Smooth muscle cell (in vitro differentiated cells): ENCODE results near the gene SH3BP4. TPM values are rescaled to one million over a fixed set of nuclear protein-coding genes. Genes with fewer than 3 reads are reported as not detected.

Experiments
- DNase-seq: peaks from one replicate; lab custom pipeline; 2025; ENCODE audit not compliant: unreplicated experiment; lab: John Stamatoyannopoulos, UW
- H2AFZ ChIP-seq: fragments of 200-600 bp; sonication (generic); 2 replicates; pipeline ENCODE4 v1.6.0; 2016; ENCODE audit warnings: antibody characterized with exemption, low read depth, mild to moderate bottlenecking
- H3F3A ChIP-seq: fragments of 200-600 bp; sonication (generic); 2 replicates; pipeline ENCODE4 v1.6.0; 2017; ENCODE audit warnings: antibody characterized with exemption, low read depth
- H3K27ac ChIP-seq: fragments of 200-600 bp; sonication (generic); 2 replicates; pipeline ENCODE4 v1.5.1; 2016; ENCODE audit warnings: low read depth, mild to moderate bottlenecking
- H3K27me3 ChIP-seq: fragments of 200-600 bp; sonication (generic); 2 replicates; pipeline ENCODE4 v1.6.1; 2016; ENCODE audit warnings: low read depth, mild to moderate bottlenecking
- H3K36me3 ChIP-seq: fragments of 200-600 bp; sonication (generic); 2 replicates; pipeline ENCODE4 v1.5.1; 2016; ENCODE audit warnings: low read depth
- H3K4me1 ChIP-seq: fragments of 200-600 bp; sonication (generic); 2 replicates; pipeline ENCODE4 v1.5.1; 2016; ENCODE audit warnings: low read depth
- H3K4me2 ChIP-seq: fragments of 200-600 bp; sonication (generic); 2 replicates; pipeline ENCODE4 v1.6.0; 2016; ENCODE audit warnings: mild to moderate bottlenecking
- H3K4me3 ChIP-seq: fragments of 200-600 bp; sonication (generic); 2 replicates; pipeline ENCODE4 v1.5.1; 2016; ENCODE audit warnings: mild to moderate bottlenecking
- H3K79me2 ChIP-seq: fragments of 200-600 bp; sonication (generic); 2 replicates; pipeline ENCODE4 v1.6.0; 2016; ENCODE audit warnings: low read depth, mild to moderate bottlenecking
- H3K9ac ChIP-seq: fragments of 200-600 bp; sonication (generic); 2 replicates; pipeline ENCODE4 v1.6.0; 2016; ENCODE audit warnings: low read depth
- H3K9me3 ChIP-seq: fragments of 200-600 bp; sonication (generic); replicated peaks from 2 replicates; pipeline ENCODE4 v1.5.1; 2016; ENCODE audit warnings: low read depth
- H4K20me1 ChIP-seq: fragments of 200-600 bp; sonication (generic); 2 replicates; pipeline ENCODE4 v1.6.0; 2016; ENCODE audit warnings: low read depth
- WGBS: methylation state at CpG from one replicate; pipeline ENCODE4 v1.1.7; 2016; ENCODE audit warnings: low lambda C conversion rate; 5-methylcytosine and 5-hydroxymethylcytosine counted together
- polyA plus RNA-seq: library from polyadenylated mRNA; unstranded; fragments of >200 nt; fragmentation: Nextera tagmentation; extraction: Ambion mirVana; gene quantifications from 2 replicates; pipeline ENCODE4 v1.2.1, GENCODE V29; 2016
- total RNA-seq: library from RNA; depleted of rRNA; stranded (reverse); fragments of >200 nt; gene quantifications from 2 replicates; pipeline ENCODE4 v1.2.3, GENCODE V29; 2014
- TF ChIP-seq, protein P1 (sequence below): fragments of 200-600 bp; sonication (generic); IDR thresholded peaks from 2 replicates; pipeline ENCODE4 v1.5.1; 2017; ENCODE audit warnings: borderline replicate concordance, mild to moderate bottlenecking, antibody characterized with exemption; ENCODE audit not compliant: insufficient read depth, poor library complexity, severe bottlenecking

SH3BP4 gene
- total and polyA plus RNA-seq, 2 experiments from 2014 or later, result 38.9 to 47.7 TPM

DNA sequence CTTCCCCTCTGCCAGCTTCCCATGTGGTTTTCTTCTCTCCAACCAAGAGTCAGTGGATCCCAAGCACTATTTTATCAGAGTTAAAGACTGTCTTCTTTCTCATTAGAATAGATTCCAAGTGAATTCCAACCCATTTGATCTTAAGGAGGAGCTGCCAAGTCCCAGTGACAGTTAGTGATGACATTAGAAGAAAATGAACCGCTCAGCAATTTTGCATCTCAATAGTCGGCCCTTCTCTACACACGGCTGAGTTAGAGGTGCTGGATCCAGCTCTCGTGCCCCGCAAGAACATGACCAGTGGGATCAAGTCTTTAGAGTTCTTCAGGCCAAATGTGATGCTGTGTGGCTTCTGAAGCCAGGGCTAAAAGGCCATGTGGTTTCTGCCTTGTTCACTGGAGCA, 132.6 kb downstream of the SH3BP4 start:
- 93% methylated on average over 5 of the region's 5 CpGs for WGBS
- no peak overlapping the region for H2AFZ ChIP-seq
- no peak overlapping the region for H3K27ac ChIP-seq
- no peaks in the 10 kb centered on the region for H3F3A ChIP-seq
- no peak overlapping the region for H3K9ac ChIP-seq
- peaks cover 5% of the 10 kb centered on the region for H3K27me3 ChIP-seq
- H3K4me1 ChIP-seq, result no peaks in the 10 kb centered on the region
- H3K36me3 ChIP-seq, result no peaks in the 10 kb centered on the region
- no peaks in the 10 kb centered on the region for H4K20me1 ChIP-seq
- no peak for DNase-seq
- H3K4me3 ChIP-seq, result no peak overlapping the region
- H3K4me2 ChIP-seq, result no peak overlapping the region
- TF ChIP-seq, protein P1, sequence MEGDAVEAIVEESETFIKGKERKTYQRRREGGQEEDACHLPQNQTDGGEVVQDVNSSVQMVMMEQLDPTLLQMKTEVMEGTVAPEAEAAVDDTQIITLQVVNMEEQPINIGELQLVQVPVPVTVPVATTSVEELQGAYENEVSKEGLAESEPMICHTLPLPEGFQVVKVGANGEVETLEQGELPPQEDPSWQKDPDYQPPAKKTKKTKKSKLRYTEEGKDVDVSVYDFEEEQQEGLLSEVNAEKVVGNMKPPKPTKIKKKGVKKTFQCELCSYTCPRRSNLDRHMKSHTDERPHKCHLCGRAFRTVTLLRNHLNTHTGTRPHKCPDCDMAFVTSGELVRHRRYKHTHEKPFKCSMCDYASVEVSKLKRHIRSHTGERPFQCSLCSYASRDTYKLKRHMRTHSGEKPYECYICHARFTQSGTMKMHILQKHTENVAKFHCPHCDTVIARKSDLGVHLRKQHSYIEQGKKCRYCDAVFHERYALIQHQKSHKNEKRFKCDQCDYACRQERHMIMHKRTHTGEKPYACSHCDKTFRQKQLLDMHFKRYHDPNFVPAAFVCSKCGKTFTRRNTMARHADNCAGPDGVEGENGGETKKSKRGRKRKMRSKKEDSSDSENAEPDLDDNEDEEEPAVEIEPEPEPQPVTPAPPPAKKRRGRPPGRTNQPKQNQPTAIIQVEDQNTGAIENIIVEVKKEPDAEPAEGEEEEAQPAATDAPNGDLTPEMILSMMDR, result no peak
- no peaks in the 10 kb centered on the region for H3K9me3 ChIP-seq
- no peaks in the 10 kb centered on the region for H3K79me2 ChIP-seq

DNA sequence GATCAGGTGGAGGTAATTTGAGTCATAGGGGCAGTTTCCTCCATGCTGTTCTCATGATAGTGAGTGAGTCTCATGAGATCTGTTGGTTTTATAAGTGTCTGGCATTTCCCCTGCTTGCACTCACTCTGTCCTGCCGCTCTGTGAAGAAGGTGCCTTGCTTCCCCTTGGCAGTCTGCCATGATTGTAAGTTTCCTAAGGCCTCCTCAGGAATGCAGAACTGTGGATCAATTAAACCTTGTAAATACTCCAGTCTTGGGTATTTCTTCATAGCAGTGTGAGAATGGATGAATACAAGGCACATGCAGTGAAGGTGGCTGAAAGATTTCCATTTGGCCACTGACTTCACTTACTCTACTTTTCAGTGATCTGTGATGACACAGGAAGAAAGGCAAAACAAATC, 133.7 kb downstream of the SH3BP4 start:
- 79% methylated on average over 1 of the region's 1 CpG for WGBS
- H4K20me1 ChIP-seq, result no peaks in the 10 kb centered on the region
- TF ChIP-seq, protein P1, result no peak
- no peaks in the 10 kb centered on the region for H3K36me3 ChIP-seq
- no peaks in the 10 kb centered on the region for H3K4me1 ChIP-seq
- DNase-seq, result no peak
- no peaks in the 10 kb centered on the region for H3K9me3 ChIP-seq
- H3K27me3 ChIP-seq, result peaks cover 5% of the 10 kb centered on the region
- H3K27ac ChIP-seq, result no peak overlapping the region
- no peak overlapping the region for H3K4me2 ChIP-seq
- H3K79me2 ChIP-seq, result no peaks in the 10 kb centered on the region
- H3F3A ChIP-seq, result no peaks in the 10 kb centered on the region
- H2AFZ ChIP-seq, result no peak overlapping the region
- H3K9ac ChIP-seq, result no peak overlapping the region
- H3K4me3 ChIP-seq, result no peak overlapping the region

DNA sequence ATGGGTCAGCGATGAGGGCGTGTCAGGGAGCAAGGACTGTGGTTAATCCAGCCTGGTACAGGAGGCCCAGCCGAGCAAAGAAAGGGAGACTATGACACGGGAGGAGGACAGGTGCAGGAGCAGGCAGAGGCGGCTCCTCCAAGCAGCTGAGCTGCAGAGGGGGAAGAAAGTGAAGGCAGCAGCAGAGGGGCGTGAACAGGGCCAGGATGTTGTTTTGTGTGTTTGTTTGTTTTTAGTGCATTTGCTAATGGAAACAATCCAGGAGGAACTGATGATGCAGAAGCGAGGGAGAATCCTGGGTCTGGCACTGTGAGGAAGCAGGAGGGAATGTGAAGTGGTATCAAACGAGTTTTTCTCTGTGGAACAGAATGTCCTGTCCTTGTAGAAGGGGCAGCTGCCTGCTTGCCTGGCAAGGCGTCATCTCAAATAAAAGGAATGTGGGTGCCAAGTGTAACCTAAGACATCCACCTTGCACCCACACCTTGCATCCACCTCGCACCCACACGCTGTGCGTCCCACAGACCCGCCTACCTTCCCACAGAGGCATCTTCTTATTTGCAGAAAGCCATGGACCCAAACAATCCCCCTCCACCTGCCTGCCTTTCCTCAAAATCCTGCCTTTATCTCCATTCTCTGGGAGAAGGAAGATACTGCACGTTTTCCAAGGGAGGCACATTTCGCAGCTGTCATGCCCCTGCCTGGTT, 134.8 kb downstream of the SH3BP4 start:
- no peak overlapping the region for H3K4me2 ChIP-seq
- H3K9me3 ChIP-seq, result no peaks in the 10 kb centered on the region
- no peaks in the 10 kb centered on the region for H3F3A ChIP-seq
- no peak overlapping the region for H3K9ac ChIP-seq
- no peaks in the 10 kb centered on the region for H3K36me3 ChIP-seq
- H3K27me3 ChIP-seq, result peaks cover 5% of the 10 kb centered on the region
- TF ChIP-seq, protein P1, result no peak
- no peaks in the 10 kb centered on the region for H3K4me1 ChIP-seq
- no peaks in the 10 kb centered on the region for H3K79me2 ChIP-seq
- no peak for DNase-seq
- H3K27ac ChIP-seq, result no peak overlapping the region
- no peaks in the 10 kb centered on the region for H4K20me1 ChIP-seq
- H3K4me3 ChIP-seq, result no peak overlapping the region
- no peak overlapping the region for H2AFZ ChIP-seq
- WGBS, result 82% methylated on average over 15 of the region's 15 CpGs

DNA sequence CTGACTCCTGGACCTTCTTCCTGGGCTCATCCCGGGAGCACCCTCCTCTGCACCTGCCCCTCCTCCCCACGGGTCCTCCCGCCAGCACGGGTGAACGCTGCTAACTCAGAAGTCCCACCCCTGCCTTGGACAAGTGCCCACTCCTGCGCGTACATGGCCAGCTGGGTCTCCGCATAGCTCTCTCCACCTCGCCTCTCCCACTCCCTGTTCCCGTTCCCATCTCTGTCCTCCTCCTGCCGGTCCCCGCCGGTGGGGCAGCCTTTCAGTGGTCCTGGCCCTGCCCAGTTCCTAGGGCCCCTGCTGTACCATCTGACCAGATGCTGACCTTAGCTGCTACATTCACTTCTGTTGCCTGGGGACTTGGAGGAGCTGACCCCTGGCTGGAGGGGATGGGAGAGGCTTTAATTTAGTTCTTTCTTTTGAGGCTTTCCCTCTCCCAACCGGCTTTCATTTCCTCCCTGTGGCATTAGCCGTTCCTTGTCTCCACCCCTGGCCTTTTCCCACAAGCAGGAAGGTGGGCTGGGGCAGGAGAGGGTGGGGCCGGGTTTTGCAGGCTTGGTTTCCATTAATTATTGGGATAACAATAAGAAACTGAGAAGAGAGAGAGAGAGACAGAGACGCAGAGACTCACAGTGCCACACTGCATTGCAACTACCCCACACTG, 136.1 kb downstream of the SH3BP4 start:
- DNase-seq, result no peak
- H3K4me2 ChIP-seq, result no peak overlapping the region
- H3K4me3 ChIP-seq, result no peak overlapping the region
- no peaks in the 10 kb centered on the region for H3K79me2 ChIP-seq
- peaks cover 5% of the 10 kb centered on the region for H3K27me3 ChIP-seq
- TF ChIP-seq, protein P1, result no peak
- no peaks in the 10 kb centered on the region for H4K20me1 ChIP-seq
- H3K9me3 ChIP-seq, result no peaks in the 10 kb centered on the region
- no peaks in the 10 kb centered on the region for H3F3A ChIP-seq
- H3K4me1 ChIP-seq, result no peaks in the 10 kb centered on the region
- 85% methylated on average over 17 of the region's 17 CpGs for WGBS
- no peak overlapping the region for H3K27ac ChIP-seq
- no peak overlapping the region for H3K9ac ChIP-seq
- no peaks in the 10 kb centered on the region for H3K36me3 ChIP-seq
- no peak overlapping the region for H2AFZ ChIP-seq
